Subcutaneous preadipocyte (primary cell): ENCODE data around the gene NACC1. TPM values are rescaled to one million over a fixed set of nuclear protein-coding genes. Genes with fewer than 3 reads are reported as not detected.

Experiments used
- total RNA-seq: library from RNA; depleted of rRNA; stranded (reverse); fragments of >200 nt; gene quantifications from 2 replicates; pipeline ENCODE4 v1.2.3, GENCODE V29; 2012

The NACC1 gene
- total RNA-seq = 78.6 and 111 TPM in 2 replicates

GRCh38 chr19:13117772-13118423 lies at the start of gene NACC1:
Gene NACC1 (plus strand): TSS chr19:13118264. CDS start chr19:13135208, 16,944 bp downstream.

GRCh38 chr19:13102666-13103580 lies 15.1 kb upstream of the NACC1 start, which contains the start of gene LYL1:
Gene LYL1 (minus strand): TSS chr19:13102858. CDS start chr19:13101171, 1,687 bp downstream.

GRCh38 chr19:13116282-13117175 lies 1.5 kb upstream of the NACC1 start, which contains the start of gene TRMT1:
Gene TRMT1 (minus strand): TSS chr19:13116740. CDS start chr19:13116399, 341 bp downstream.

GRCh38 chr19:13150187-13150930 lies 32.3 kb downstream of the NACC1 start, which contains the start of the genes IER2 and STX10:
Gene IER2 (plus strand): TSS chr19:13150411. CDS start chr19:13153187, 2,776 bp downstream.
Gene STX10 (minus strand): TSS chr19:13150375. CDS start chr19:13150173, 202 bp downstream.

Other genes starting within 250 kb of the NACC1 start
- gene DNASE2, start 236.8 kb upstream of the NACC1 start, total RNA-seq = 13.5 and 14.0 TPM in 2 replicates
- gene KLF1, start 231.1 kb upstream of the NACC1 start, total RNA-seq = 0.37 TPM in 1 of 2 replicates, not detected in the other
- 28.7 and 37.8 TPM in 2 replicates for gene GCDH, start 227.1 kb upstream of the NACC1 start, total RNA-seq
- 0.20 and 0.73 TPM in 2 replicates for gene SYCE2, start 199.0 kb upstream of the NACC1 start, total RNA-seq
- 73.5 and 89.5 TPM in 2 replicates for gene FARSA, start 184.6 kb upstream of the NACC1 start, total RNA-seq
- gene CALR, start 179.7 kb upstream of the NACC1 start, total RNA-seq = 1,887 and 1,968 TPM in 2 replicates
- 121 and 125 TPM in 2 replicates for gene RAD23A, start 172.4 kb upstream of the NACC1 start, total RNA-seq
- 20.5 and 21.7 TPM in 2 replicates for gene GADD45GIP1, start 161.0 kb upstream of the NACC1 start, total RNA-seq
- not detected in 2 replicates for gene DAND5, start 148.7 kb upstream of the NACC1 start, total RNA-seq
- 66.5 and 73.9 TPM in 2 replicates for gene NFIX, start 122.8 kb upstream of the NACC1 start, total RNA-seq
- gene LYL1, start 15.4 kb upstream of the NACC1 start, total RNA-seq = 0.73 and 0.98 TPM in 2 replicates
- 35.3 and 39.9 TPM in 2 replicates for gene TRMT1, start 1.5 kb upstream of the NACC1 start, total RNA-seq
- gene STX10, start 32.1 kb downstream of the NACC1 start, total RNA-seq = 62.4 and 84.5 TPM in 2 replicates
- gene IER2, start 32.1 kb downstream of the NACC1 start, total RNA-seq = 12.5 and 24.0 TPM in 2 replicates